ENCODE data around the gene UIMC1. TPM values are rescaled to one million over a fixed set of nuclear protein-coding genes. Genes with fewer than 3 reads are reported as not detected.
"Not testable (repeated sequence)": the region's sequence is repeated elsewhere in the genome, so short reads cannot be mapped to it uniquely, and the experiment has no call there.

UIMC1 gene
- total RNA-seq, 4 donors from 2014 or later, result 19.2 to 37.3 (median 23.2) TPM

DNA sequence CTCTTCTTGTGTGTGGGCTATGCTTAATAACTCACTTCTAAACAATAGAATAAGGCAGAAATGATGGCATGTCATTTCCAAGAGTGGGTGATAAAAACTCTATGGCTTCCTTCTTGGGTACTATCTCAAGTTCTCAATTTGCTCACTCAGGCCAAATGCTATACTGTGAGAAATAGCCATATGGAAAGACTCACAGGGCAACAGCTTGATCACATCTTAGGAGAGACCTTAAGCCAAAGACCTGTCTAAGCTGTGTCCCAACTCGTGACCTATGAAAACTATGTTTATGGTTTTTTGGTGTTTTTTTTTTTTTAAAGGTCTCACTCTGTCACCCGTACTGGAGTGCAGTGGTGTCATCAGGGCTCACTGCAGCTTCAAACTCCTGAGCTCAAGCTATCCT lies 2.1 kb upstream of the UIMC1 start:
- WGBS, result 77% methylated on average over 2 of the region's 2 CpGs

DNA sequence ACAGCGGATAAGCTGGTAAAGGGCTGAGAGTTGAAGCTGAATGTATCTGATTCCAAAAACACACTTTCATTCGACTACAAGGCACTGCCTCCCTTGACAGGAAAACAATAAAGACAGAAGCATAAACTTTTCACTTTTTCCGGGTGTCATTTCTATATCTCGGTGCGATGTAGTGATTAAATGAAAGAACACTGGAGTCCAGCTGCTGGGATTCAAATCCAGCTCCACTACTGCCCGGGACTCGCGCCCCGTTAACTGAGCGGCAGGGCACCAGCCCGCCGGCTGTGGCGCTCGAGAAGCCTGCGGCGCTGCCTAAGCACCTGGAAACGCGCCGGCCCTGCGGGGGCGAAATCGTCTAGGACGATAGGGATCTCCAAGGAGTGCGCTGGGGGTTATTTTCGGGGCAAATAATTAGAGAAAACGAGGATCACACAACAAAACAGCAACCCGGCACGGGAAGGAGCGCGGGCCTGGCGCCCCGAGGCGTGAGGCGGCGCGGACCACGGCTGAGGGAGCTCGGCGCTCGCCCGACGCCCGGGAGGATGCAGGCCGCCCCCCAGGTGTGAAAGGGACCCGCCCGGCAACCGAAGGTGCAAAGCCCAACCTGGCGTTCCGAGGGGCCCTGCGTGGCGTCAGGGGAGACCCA lies 837 bp downstream of the UIMC1 start:
- H3K27me3 ChIP-seq, result no peaks in the 10 kb centered on the region
- H3K9me3 ChIP-seq, result no peaks in the 10 kb centered on the region
- no peak for TF ChIP-seq POLR2AphosphoS5 (IDR thresholded peaks at IDR 0.05)
- TF ChIP-seq, protein P1, sequence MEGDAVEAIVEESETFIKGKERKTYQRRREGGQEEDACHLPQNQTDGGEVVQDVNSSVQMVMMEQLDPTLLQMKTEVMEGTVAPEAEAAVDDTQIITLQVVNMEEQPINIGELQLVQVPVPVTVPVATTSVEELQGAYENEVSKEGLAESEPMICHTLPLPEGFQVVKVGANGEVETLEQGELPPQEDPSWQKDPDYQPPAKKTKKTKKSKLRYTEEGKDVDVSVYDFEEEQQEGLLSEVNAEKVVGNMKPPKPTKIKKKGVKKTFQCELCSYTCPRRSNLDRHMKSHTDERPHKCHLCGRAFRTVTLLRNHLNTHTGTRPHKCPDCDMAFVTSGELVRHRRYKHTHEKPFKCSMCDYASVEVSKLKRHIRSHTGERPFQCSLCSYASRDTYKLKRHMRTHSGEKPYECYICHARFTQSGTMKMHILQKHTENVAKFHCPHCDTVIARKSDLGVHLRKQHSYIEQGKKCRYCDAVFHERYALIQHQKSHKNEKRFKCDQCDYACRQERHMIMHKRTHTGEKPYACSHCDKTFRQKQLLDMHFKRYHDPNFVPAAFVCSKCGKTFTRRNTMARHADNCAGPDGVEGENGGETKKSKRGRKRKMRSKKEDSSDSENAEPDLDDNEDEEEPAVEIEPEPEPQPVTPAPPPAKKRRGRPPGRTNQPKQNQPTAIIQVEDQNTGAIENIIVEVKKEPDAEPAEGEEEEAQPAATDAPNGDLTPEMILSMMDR (IDR thresholded peaks at IDR 0.05), result peak in 1 of 2 donors; percentile 56
- H3K4me1 ChIP-seq, result peaks cover 26% of the 10 kb centered on the region
- peak in 1 of 2 donors; percentile 86 for DNase-seq (ENCODE audit: low spot score in 2 of 2)
- peak overlapping the region; percentile 93 for H3K27ac ChIP-seq
- peak overlapping the region; percentile 78 for H3K4me3 ChIP-seq
- under 1% methylated on average over 41 of the region's 51 CpGs for WGBS
- H3K36me3 ChIP-seq, result no peaks in the 10 kb centered on the region

More for the DNA sequence above, 2.1 kb upstream of the UIMC1 start:
- no peak overlapping the region for H3K27ac ChIP-seq
- DNase-seq (ENCODE audit: low spot score in 2 of 2), result no peak
- no peaks in the 10 kb centered on the region for H3K9me3 ChIP-seq
- no peaks in the 10 kb centered on the region for H3K36me3 ChIP-seq
- peaks cover 20% of the 10 kb centered on the region for H3K4me1 ChIP-seq
- no peaks in the 10 kb centered on the region for H3K27me3 ChIP-seq
- TF ChIP-seq POLR2AphosphoS5 (IDR thresholded peaks at IDR 0.05) (no peak), POLR2A (IDR thresholded peaks at IDR 0.05) (no peak), EP300 (IDR thresholded peaks at IDR 0.05) (no peak)
- TF ChIP-seq, protein P1 (IDR thresholded peaks at IDR 0.05), result no peak
- H3K4me3 ChIP-seq, result no peak overlapping the region

DNA sequence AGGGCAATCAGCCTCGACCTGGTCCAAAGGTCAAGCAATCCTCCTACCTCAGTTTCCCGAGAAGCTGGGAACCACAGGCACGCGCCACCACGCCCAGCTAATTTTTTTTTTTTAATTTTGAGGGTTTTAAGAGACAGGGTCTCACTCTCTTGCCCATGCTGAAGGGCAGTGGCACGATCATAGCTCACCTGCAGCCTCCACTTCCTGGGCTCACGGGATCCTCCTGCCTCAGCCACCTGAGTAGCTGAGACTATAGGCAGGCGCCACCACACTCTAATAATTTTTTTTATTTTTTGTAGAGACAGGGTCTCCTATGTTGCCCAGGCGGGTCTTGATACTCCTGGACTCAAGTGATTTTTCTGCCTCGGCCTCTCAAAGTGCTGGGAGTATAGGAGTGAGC lies 1.6 kb downstream of the UIMC1 start:
- no peak for TF ChIP-seq POLR2A (IDR thresholded peaks at IDR 0.05)
- no peak for TF ChIP-seq EP300 (IDR thresholded peaks at IDR 0.05)
- TF ChIP-seq POLR2AphosphoS5 (IDR thresholded peaks at IDR 0.05), result no peak
- TF ChIP-seq, protein P1 (IDR thresholded peaks at IDR 0.05), result no peak
- no peaks in the 10 kb centered on the region for H3K9me3 ChIP-seq
- 93% methylated on average over 10 of the region's 10 CpGs for WGBS
- no peaks in the 10 kb centered on the region for H3K36me3 ChIP-seq
- peaks cover 26% of the 10 kb centered on the region for H3K4me1 ChIP-seq
- peak in 1 of 2 donors; percentile 49 for DNase-seq (ENCODE audit: low spot score in 2 of 2)
- H3K4me3 ChIP-seq, result peak overlapping the region; percentile 78
- H3K27ac ChIP-seq, result no peak overlapping the region
- no peaks in the 10 kb centered on the region for H3K27me3 ChIP-seq

DNA sequence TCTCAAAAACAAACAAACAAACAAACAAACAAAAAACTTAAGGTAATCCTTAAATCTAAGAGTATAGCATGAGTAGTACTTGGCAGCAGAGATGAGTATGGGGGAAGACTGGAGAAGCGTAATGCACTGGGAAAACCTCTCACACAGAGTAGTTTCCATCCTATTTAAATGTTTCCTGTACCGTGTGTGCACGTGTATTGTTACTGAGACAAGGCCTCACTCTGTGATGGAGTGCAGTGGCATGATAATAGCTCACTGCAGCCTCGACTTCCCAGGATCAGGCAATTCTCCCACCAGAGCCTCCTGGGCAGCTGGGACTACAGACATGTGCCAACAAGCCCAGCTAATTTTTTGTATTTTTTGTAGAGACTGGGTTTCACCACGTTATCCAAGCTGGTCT lies 2.9 kb downstream of the UIMC1 start:
- no peak overlapping the region for H3K27ac ChIP-seq
- no peak for DNase-seq (ENCODE audit: low spot score in 2 of 2)
- H3K4me1 ChIP-seq, result peaks cover 26% of the 10 kb centered on the region
- H3K36me3 ChIP-seq, result no peaks in the 10 kb centered on the region
- H3K27me3 ChIP-seq, result no peaks in the 10 kb centered on the region
- no peak for TF ChIP-seq POLR2AphosphoS5 (IDR thresholded peaks at IDR 0.05)
- TF ChIP-seq EP300 (IDR thresholded peaks at IDR 0.05), result no peak
- TF ChIP-seq, protein P1 (IDR thresholded peaks at IDR 0.05), result no peak
- TF ChIP-seq POLR2A (IDR thresholded peaks at IDR 0.05), result no peak
- 68% methylated on average over 5 of the region's 5 CpGs for WGBS
- no peaks in the 10 kb centered on the region for H3K9me3 ChIP-seq
- no peak overlapping the region for H3K4me3 ChIP-seq

DNA sequence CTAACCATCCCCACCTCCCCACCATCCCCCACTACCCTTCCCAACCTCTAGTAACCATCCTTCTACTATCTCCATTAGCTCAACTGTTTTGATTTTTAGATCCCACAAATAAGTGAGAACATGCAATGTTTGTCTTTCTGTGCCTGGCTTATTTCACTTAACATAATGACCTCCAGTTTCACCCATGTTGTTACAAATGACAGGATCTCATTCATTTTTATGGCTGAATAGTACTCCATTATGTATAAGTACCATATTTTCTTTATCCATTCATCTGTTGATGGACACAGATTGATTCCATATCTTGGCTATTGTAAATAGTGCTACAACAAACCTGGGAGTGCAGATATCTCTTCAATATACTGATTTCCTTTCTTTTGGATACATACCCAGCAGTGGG lies 7.1 kb downstream of the UIMC1 start:
- not testable (repeated sequence) for H3K4me3 ChIP-seq; H3K9me3 ChIP-seq; H3K27ac ChIP-seq; H3K36me3 ChIP-seq; H3K27me3 ChIP-seq; DNase-seq (ENCODE audit: low spot score in 2 of 2)
- peaks cover 28% of the 10 kb centered on the region for H3K4me1 ChIP-seq

DNA sequence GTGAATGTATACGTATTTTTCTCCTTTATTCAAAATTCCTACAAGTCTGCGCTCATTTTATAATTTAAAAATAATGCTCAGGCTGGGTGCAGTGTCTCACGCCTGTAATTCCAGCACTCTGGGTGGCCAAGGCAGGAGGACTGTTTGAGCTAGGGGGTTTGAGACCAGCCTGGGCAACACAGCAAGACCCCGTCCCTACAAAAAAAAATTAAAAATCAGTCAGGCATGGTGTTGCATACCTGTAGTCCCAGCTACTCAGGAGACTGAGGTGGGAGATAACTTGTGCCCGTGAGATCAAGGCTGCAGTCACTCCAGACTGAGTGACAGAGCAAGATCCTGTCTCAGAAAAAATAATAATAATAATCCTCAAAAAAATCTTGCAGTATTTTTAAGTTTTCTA lies 7.8 kb downstream of the UIMC1 start:
- Histone ChIP-seq H3K4me1 (peaks cover 22% of the 10 kb centered on the region), H3K27ac (no peak overlapping the region), H3K27me3 (no peaks in the 10 kb centered on the region), H3K36me3 (no peaks in the 10 kb centered on the region), H3K9me3 (no peaks in the 10 kb centered on the region), H3K4me3 (no peak overlapping the region)
- TF ChIP-seq POLR2A (IDR thresholded peaks at IDR 0.05) (no peak), EP300 (IDR thresholded peaks at IDR 0.05) (no peak), POLR2AphosphoS5 (IDR thresholded peaks at IDR 0.05) (no peak)
- TF ChIP-seq, protein P1 (IDR thresholded peaks at IDR 0.05), result no peak
- WGBS, result 96% methylated on average over 5 of the region's 5 CpGs
- DNase-seq (ENCODE audit: low spot score in 2 of 2), result no peak
